Astrocyte of the cerebellum (primary cell): ENCODE data around the gene NLGN4X.

ENCODE experiments used
- DNase-seq: peaks from one replicate; pipeline ENCODE4 v3.0.0-alpha.2; 2011; ENCODE audit warnings: low read depth
- H3K4me3 ChIP-seq: 2 replicates; pipeline ENCODE4 v1.5.1; 2011; ENCODE audit warnings: mild to moderate bottlenecking, low read depth, low read length, moderate library complexity
- CTCF ChIP-seq: IDR thresholded peaks from 2 replicates; pipeline ENCODE4 v1.5.1; 2012; ENCODE audit warnings: low read length, low read depth, moderate library complexity, mild to moderate bottlenecking; ENCODE audit errors: missing control alignments
- in situ Hi-C: cut with HindIII; loops from 2 replicates; pipeline ENCODE4 v1.10.0; 2017; ENCODE audit warnings: low sequenced_read_pairs

The NLGN4X gene

GRCh38 chrX:6012357-6012756 is 216.3 kb downstream of the NLGN4X start:
- in situ Hi-C loops, result no loop called here
- DNase-seq, result no peak
- no peak for TF ChIP-seq CTCF
- no peak overlapping the region for H3K4me3 ChIP-seq

GRCh38 chrX:6005856-6006255 is 222.8 kb downstream of the NLGN4X start:
- TF ChIP-seq CTCF, result no peak
- in situ Hi-C loops, result no loop called here
- DNase-seq, result no peak

GRCh38 chrX:6004529-6004928 is 224.1 kb downstream of the NLGN4X start:
- DNase-seq, result no peak
- no peak overlapping the region for H3K4me3 ChIP-seq
- in situ Hi-C loops, result no loop called here
- no peak for TF ChIP-seq CTCF

More at GRCh38 chrX:6005856-6006255, 222.8 kb downstream of the NLGN4X start:
- H3K4me3 ChIP-seq, result no peak overlapping the region

- no peak overlapping the region for H3K4me3 ChIP-seq
- TF ChIP-seq CTCF, result no peak
- in situ Hi-C loops, result no loop called here
- DNase-seq, result no peak
Observed at GRCh38 chrX:6002056-6002455, 226.6 kb downstream of the NLGN4X start.

GRCh38 chrX:5998901-5999300 is 229.8 kb downstream of the NLGN4X start:
- DNase-seq, result no peak
- in situ Hi-C loops, result no loop called here
- no peak overlapping the region for H3K4me3 ChIP-seq
- no peak for TF ChIP-seq CTCF

- DNase-seq, result no peak
- in situ Hi-C loops, result no loop called here
- no peak for TF ChIP-seq CTCF
- no peak overlapping the region for H3K4me3 ChIP-seq
Observed at GRCh38 chrX:5998456-5998855, 230.2 kb downstream of the NLGN4X start.

- TF ChIP-seq CTCF, result no peak
- DNase-seq, result no peak
- in situ Hi-C loops, result no loop called here
- H3K4me3 ChIP-seq, result no peak overlapping the region
Observed at GRCh38 chrX:5991393-5991792, 237.3 kb downstream of the NLGN4X start.
